ENCODE measurements around the gene ENO3. TPM values are rescaled to one million over a fixed set of nuclear protein-coding genes. Genes with fewer than 3 reads are reported as not detected.

Gene ENO3
- total RNA-seq, 1 experiment from 2014 or later, result 24.6 TPM

DNA sequence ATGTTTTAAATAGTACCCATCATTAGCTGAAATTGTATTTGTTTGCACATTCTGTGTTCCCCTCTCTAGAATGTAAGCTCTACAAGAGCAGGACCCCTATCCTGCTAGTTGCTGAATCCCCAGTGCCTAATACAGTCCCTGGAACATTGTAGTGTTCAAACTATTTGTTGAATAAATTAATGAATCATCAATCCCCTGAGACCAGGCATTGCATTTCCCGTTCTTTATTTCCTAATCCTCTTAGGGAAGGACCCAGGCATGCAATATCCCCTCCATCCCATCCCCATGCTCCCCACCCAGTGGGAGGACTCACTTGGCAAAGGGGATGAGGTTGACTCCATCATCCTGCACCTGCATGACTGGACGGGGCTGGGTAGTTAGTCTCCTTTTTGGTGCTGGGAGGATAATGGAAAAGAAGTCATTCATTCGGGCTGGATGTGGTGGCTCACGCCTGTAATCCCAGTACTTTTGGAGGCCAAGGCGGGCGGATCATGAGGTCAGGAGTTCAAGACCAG is 43.2 kb downstream of the ENO3 start (continued):
- no peak for TF ChIP-seq EGR1 (IDR thresholded peaks at IDR 0.05; ENCODE audit: low read depth)
- no peak for TF ChIP-seq YY1 (IDR thresholded peaks at IDR 0.05; ENCODE audit: extremely low read depth, insufficient replicate concordance, low read depth, low read length)

DNA sequence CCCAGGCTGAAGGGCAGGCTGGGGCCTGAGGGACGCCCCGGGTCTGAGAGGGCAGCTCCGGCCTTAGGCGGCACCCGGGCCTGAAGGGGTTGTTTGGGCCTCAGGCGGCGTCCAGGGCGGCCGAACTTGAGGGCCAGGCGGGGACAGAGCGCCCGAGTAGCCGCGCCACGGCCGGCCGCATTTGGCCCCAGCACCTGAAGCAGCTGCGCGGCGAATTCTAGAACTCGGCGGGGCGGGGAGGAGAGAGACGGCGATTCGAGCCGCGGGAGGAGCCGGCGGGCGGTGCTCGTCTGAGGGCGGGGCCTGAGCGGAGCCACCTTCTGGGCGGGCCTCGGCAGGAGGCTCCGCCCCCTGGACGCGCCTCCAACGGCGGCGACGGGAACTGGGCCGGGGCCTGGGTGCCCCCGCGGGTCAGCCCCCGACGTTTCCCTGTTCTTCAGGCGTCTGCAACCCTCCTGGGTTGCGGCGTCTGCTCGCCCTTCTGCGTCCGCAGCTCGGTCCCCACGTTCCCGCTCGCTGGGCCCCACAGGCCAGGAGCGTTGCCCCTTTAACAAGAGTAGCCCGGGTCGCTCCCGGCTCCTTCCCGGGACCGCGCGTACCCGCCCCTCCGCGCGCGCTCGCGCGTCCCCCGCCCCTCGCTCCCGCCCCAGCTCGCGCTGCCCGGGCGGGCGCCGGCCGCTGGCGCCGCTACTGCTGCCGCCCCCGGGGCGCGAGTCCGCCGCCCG is 46.5 kb downstream of the ENO3 start, which contains the start of the genes INCA1 and KIF1C:
TSS of gene INCA1 (minus strand) at position 221 of the 725 bp plus-strand sequence. CDS start 3,085 bp downstream, outside the sequence.
TSS of gene KIF1C (plus strand) at position 649 of the 725 bp plus-strand sequence. CDS start 2,297 bp downstream, outside the sequence.
- ATAC-seq (peak; percentile 89), DNase-seq (ENCODE audit: low read depth, low spot score) (peak; percentile 72)
- no peaks in the 10 kb centered on the region for H3K9me3 ChIP-seq (ENCODE audit: control insufficient read depth in 1 of 2, insufficient read depth in 1 of 2, low read depth in 1 of 2, low read length in 2 of 2)
- H3K4me1 ChIP-seq (ENCODE audit: control insufficient read depth in 1 of 2, insufficient read depth in 2 of 2, low read length in 2 of 2), result peaks cover 16 to 27% of the 10 kb centered on the region in 2 experiments
- H3K9me2 ChIP-seq (ENCODE audit: insufficient read depth), result no peaks in the 10 kb centered on the region
- no peak for TF ChIP-seq CEBPB (IDR thresholded peaks at IDR 0.05; ENCODE audit: low read depth)
- TF ChIP-seq, protein P1, sequence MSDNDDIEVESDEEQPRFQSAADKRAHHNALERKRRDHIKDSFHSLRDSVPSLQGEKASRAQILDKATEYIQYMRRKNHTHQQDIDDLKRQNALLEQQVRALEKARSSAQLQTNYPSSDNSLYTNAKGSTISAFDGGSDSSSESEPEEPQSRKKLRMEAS (IDR thresholded peaks at IDR 0.05), result peak; percentile 36; the same call in 1 of the 2 replicates
- TF ChIP-seq SIN3A (IDR thresholded peaks at IDR 0.05; ENCODE audit: low read depth), result peak; percentile 12; the same call in 1 of the 2 replicates
- TF ChIP-seq YY1 (IDR thresholded peaks at IDR 0.05; ENCODE audit: extremely low read depth, insufficient replicate concordance, low read depth, low read length), result no peak
- TF ChIP-seq POLR2AphosphoS5 (IDR thresholded peaks at IDR 0.05; ENCODE audit: low read depth, low read length), result peak; percentile 85
- no peak for TF ChIP-seq ELF1 (IDR thresholded peaks at IDR 0.05; ENCODE audit: borderline replicate concordance, low read depth)
- TF ChIP-seq ATF3 (IDR thresholded peaks at IDR 0.05), result no peak
- TF ChIP-seq EZH2phosphoT487 (IDR thresholded peaks at IDR 0.05; ENCODE audit: borderline replicate concordance), result no peak
- peak; percentile 62; the same call in 1 of the 2 replicates for TF ChIP-seq ZFX (IDR thresholded peaks at IDR 0.05)
- TF ChIP-seq ZNF274 (IDR thresholded peaks at IDR 0.05; ENCODE audit: low read depth, low read length), result no peak
- no peak for TF ChIP-seq POLR2A (IDR thresholded peaks at IDR 0.05; ENCODE audit: borderline replicate concordance, extremely low read depth, insufficient read depth, insufficient read length)
- no peak for TF ChIP-seq JUND (IDR thresholded peaks at IDR 0.05)
- peak; percentile 80 for TF ChIP-seq SP1 (IDR thresholded peaks at IDR 0.05; ENCODE audit: low read depth)
- no peak for TF ChIP-seq FOSL1 (IDR thresholded peaks at IDR 0.05; ENCODE audit: low read depth)
- no peaks in the 10 kb centered on the region for H3K27me3 ChIP-seq (ENCODE audit: insufficient read depth, low read length)
- H3K27ac ChIP-seq (ENCODE audit: low read depth, low read length), result peak within 1 kb of the TSS; percentile 93
- intact Hi-C loops (cut with micrococcal nuclease), result no loop called here
- H3K36me3 ChIP-seq (ENCODE audit: control insufficient read depth in 1 of 2, insufficient read depth in 2 of 2, low read length in 2 of 2), result peaks cover 12 to 13% of the 10 kb centered on the region in 2 experiments
- H3K9ac ChIP-seq (ENCODE audit: low read length), result peak within 1 kb of the TSS; percentile 90
- BruUV-seq (replicated peaks), result no TSS peak
- no peak within 1 kb of the TSS for H2AFZ ChIP-seq (ENCODE audit: low read depth, low read length, poor library complexity, severe bottlenecking)
- H3K4me2 ChIP-seq (ENCODE audit: low read length), result peak within 1 kb of the TSS; percentile 99
- peaks cover 34% of the 10 kb centered on the region for H3K79me2 ChIP-seq (ENCODE audit: insufficient read depth, low read length)
- peak within 1 kb of the TSS; percentile 92 to 95 for H3K4me3 ChIP-seq (replicated peaks in 1 of 2; ENCODE audit: low read depth in 1 of 2, low read length in 2 of 2)
- H4K20me1 ChIP-seq (ENCODE audit: insufficient read depth), result no peaks in the 10 kb centered on the region
- ChIA-PET POLR2A (interaction anchor here (2.4 kb wide), 1 partner anchor 11 kb away, joined by 16 read pairs; the partner anchor contains the start of gene CAMTA2), CTCF (no interaction called here), RAD21 (ENCODE audit: low non-redundant PET in 1 of 2, low total read pairs in 2 of 2, uncharacterized antibody in 2 of 2, unreplicated experiment in 2 of 2) (interaction anchor here in 1 of 2 experiments (0.6 kb wide), 1 partner anchor 24 kb away, joined by 4 read pairs; no protein-coding TSS in a partner anchor)
